GM12874 (cell line): ENCODE results near the gene PIPOX.

Source experiments
- CTCF ChIP-seq: IDR thresholded peaks from 2 replicates; pipeline ENCODE4 v1.5.1; 2011; ENCODE audit warnings: low read depth, mild to moderate bottlenecking, control low read depth, low read length, moderate library complexity; ENCODE audit not compliant: insufficient read depth

Gene PIPOX

GRCh38 chr17:29034510-29034909 is 8.4 kb upstream of the PIPOX start:
- no peak for TF ChIP-seq CTCF

GRCh38 chr17:29036584-29036983 is 6.4 kb upstream of the PIPOX start:
- no peak for TF ChIP-seq CTCF

- no peak for TF ChIP-seq CTCF
Measured at GRCh38 chr17:29037739-29038084, 5.2 kb upstream of the PIPOX start.

GRCh38 chr17:29038085-29038795 is 4.7 kb upstream of the PIPOX start:
- TF ChIP-seq CTCF: no peak

- TF ChIP-seq CTCF: no peak
Measured at GRCh38 chr17:29039764-29040598, 3.0 kb upstream of the PIPOX start.

GRCh38 chr17:29041091-29041490 is 1.9 kb upstream of the PIPOX start:
- TF ChIP-seq CTCF: no peak

GRCh38 chr17:29041571-29041970 is 1.4 kb upstream of the PIPOX start:
- TF ChIP-seq CTCF: no peak
